H9 (cell line): Measurements from ENCODE around the gene RIMS1. TPM values are rescaled to one million over a fixed set of nuclear protein-coding genes. Genes with fewer than 3 reads are reported as not detected.

Source experiments
- DNase-seq: peaks from one replicate; pipeline ENCODE4 v3.0.0-alpha.2; 2017
- H2AFZ ChIP-seq: one replicate; pipeline ENCODE4 v1.6.1; 2013; ENCODE audit warnings: mild to moderate bottlenecking, low read length, control low read depth, moderate library complexity
- H2AK5ac ChIP-seq: 2 replicates; pipeline ENCODE4 v1.6.1; 2013; ENCODE audit warnings: low read length, control low read depth, mixed read lengths; ENCODE audit not compliant: insufficient read length
- H2BK120ac ChIP-seq: one replicate; pipeline ENCODE4 v1.6.1; 2013; ENCODE audit warnings: low read depth, mild to moderate bottlenecking, low read length, control low read depth, inconsistent platforms; ENCODE audit not compliant: poor library complexity, severe bottlenecking
- H2BK12ac ChIP-seq: 2 replicates; pipeline ENCODE4 v1.6.1; 2013; ENCODE audit warnings: low read length, control low read depth, mixed read lengths, low read depth; ENCODE audit not compliant: insufficient read length
- H2BK15ac ChIP-seq: 2 replicates; pipeline ENCODE4 v1.6.1; 2013; ENCODE audit warnings: low read depth, low read length, control low read depth
- H2BK20ac ChIP-seq: one replicate; pipeline ENCODE4 v1.6.1; 2013; ENCODE audit warnings: low read depth, mild to moderate bottlenecking, low read length, control low read depth, inconsistent platforms; ENCODE audit not compliant: poor library complexity, severe bottlenecking
- H2BK5ac ChIP-seq: 2 replicates; pipeline ENCODE4 v1.6.1; 2013; ENCODE audit warnings: low read length, control low read depth, mixed read lengths; ENCODE audit not compliant: insufficient read length
- H3K14ac ChIP-seq: 2 replicates; pipeline ENCODE4 v1.6.1; 2013; ENCODE audit warnings: low read length, control low read depth; ENCODE audit not compliant: insufficient read depth
- H3K18ac ChIP-seq: 2 replicates; pipeline ENCODE4 v1.6.1; 2013; ENCODE audit warnings: low read depth, mild to moderate bottlenecking, mixed read lengths, low read length, control low read depth; ENCODE audit not compliant: insufficient read length
- H3K23ac ChIP-seq: 2 replicates; pipeline ENCODE4 v1.6.1; 2013; ENCODE audit warnings: low read length, control low read depth, mixed read lengths, low read depth; ENCODE audit not compliant: insufficient read length
- H3K23me2 ChIP-seq: 2 replicates; pipeline ENCODE4 v1.6.1; 2013; ENCODE audit warnings: low read depth, mild to moderate bottlenecking, mixed read lengths, low read length, control low read depth; ENCODE audit not compliant: insufficient read length, poor library complexity, severe bottlenecking
- H3K27ac ChIP-seq: 2 replicates; pipeline ENCODE4 v1.5.1; 2013; ENCODE audit warnings: low read length, control low read depth, mixed read lengths, low read depth; ENCODE audit not compliant: insufficient read length
- H3K27me3 ChIP-seq: 2 replicates; pipeline ENCODE4 v1.6.1; 2013; ENCODE audit warnings: low read length, control low read depth, inconsistent platforms; ENCODE audit not compliant: insufficient read depth
- H3K4ac ChIP-seq: 2 replicates; pipeline ENCODE4 v1.6.1; 2013; ENCODE audit warnings: low read depth, mild to moderate bottlenecking, control low read depth, inconsistent platforms, low read length, moderate library complexity
- H3K4me1 ChIP-seq: 2 replicates; pipeline ENCODE4 v1.6.1; 2013; ENCODE audit warnings: low read length, control low read depth, inconsistent platforms; ENCODE audit not compliant: insufficient read depth
- H3K4me2 ChIP-seq: 2 replicates; pipeline ENCODE4 v1.6.1; 2013; ENCODE audit warnings: low read length, control low read depth, mixed read lengths; ENCODE audit not compliant: insufficient read length, insufficient read depth
- H3K56ac ChIP-seq: 2 replicates; pipeline ENCODE4 v1.6.1; 2013; ENCODE audit warnings: low read depth, mild to moderate bottlenecking, mixed read lengths, low read length, control low read depth; ENCODE audit not compliant: insufficient read length
- H3K79me1 ChIP-seq: 2 replicates; pipeline ENCODE4 v1.6.1; 2013; ENCODE audit warnings: low read depth, mild to moderate bottlenecking, moderate library complexity, low read length, control low read depth, inconsistent platforms; ENCODE audit not compliant: insufficient read depth, poor library complexity, severe bottlenecking
- H3K79me2 ChIP-seq: 2 replicates; pipeline ENCODE4 v1.6.1; 2013; ENCODE audit warnings: low read length, control low read depth, inconsistent platforms; ENCODE audit not compliant: insufficient read depth
- H3K9ac ChIP-seq: 2 replicates; pipeline ENCODE4 v1.6.1; 2013; ENCODE audit warnings: low read length, control low read depth, mixed read lengths; ENCODE audit not compliant: insufficient read length; ENCODE audit errors: extremely low read depth
- H3K9me3 ChIP-seq: one replicate; pipeline ENCODE4 v1.6.1; 2013; ENCODE audit warnings: low read depth, low read length, inconsistent platforms; ENCODE audit not compliant: control insufficient read depth
- H3T11ph ChIP-seq: one replicate; pipeline ENCODE4 v1.6.1; 2013; ENCODE audit warnings: mild to moderate bottlenecking, low read length, control low read depth, inconsistent platforms
- H4K20me1 ChIP-seq: one replicate; pipeline ENCODE4 v1.6.1; 2013; ENCODE audit not compliant: control insufficient read depth, insufficient read length, insufficient read depth
- H4K5ac ChIP-seq: 2 replicates; pipeline ENCODE4 v1.6.1; 2013; ENCODE audit warnings: low read depth, mild to moderate bottlenecking, mixed read lengths, low read length, control low read depth; ENCODE audit not compliant: insufficient read length
- H4K8ac ChIP-seq: replicated peaks from 2 replicates; pipeline ENCODE4 v1.6.1; 2013; ENCODE audit warnings: low read length, control low read depth, mixed read lengths, low read depth; ENCODE audit not compliant: insufficient read length
- H4K91ac ChIP-seq: 2 replicates; pipeline ENCODE4 v1.6.1; 2013; ENCODE audit warnings: low read depth, mild to moderate bottlenecking, moderate library complexity, mixed read lengths, low read length, control low read depth; ENCODE audit not compliant: insufficient read length
- H3K27ac Mint-ChIP-seq, 3 experiments: 2 replicates in 2 of 3; 3 replicates in 1 of 3; pipeline ENCODE4 v1.8.0; 2020 to 2021; ENCODE audit warnings: mixed read lengths in 3 of 3, mild to moderate bottlenecking in 1 of 3, moderate library complexity in 1 of 3
- H3K27me3 Mint-ChIP-seq: 2 replicates; pipeline ENCODE4 v1.8.0; 2021; ENCODE audit warnings: low read depth, mild to moderate bottlenecking, moderate library complexity, mixed read lengths
- H3K36me3 Mint-ChIP-seq, 3 experiments: 2 replicates in 2 of 3; 3 replicates in 1 of 3; pipeline ENCODE4 v1.8.0; 2020 to 2021; ENCODE audit warnings: low read depth in 3 of 3, mixed read lengths in 3 of 3; ENCODE audit not compliant: insufficient read depth in 1 of 3
- H3K4me1 Mint-ChIP-seq, 2 experiments: 2 replicates each; pipeline ENCODE4 v1.8.0; 2020; ENCODE audit warnings: mixed read lengths in 2 of 2
- H3K4me3 Mint-ChIP-seq, 2 experiments: 2 replicates in 1 of 2; 3 replicates in 1 of 2; pipeline ENCODE4 v1.8.0; 2020 to 2021; ENCODE audit warnings: mild to moderate bottlenecking in 2 of 2, mixed read lengths in 2 of 2, moderate library complexity in 1 of 2
- H3K9me3 Mint-ChIP-seq, 2 experiments: 2 replicates in 1 of 2; 3 replicates in 1 of 2; pipeline ENCODE4 v1.8.0; 2020; ENCODE audit warnings: mild to moderate bottlenecking in 2 of 2, mixed read lengths in 2 of 2, moderate library complexity in 1 of 2
- CTCF ChIP-seq: fragments of 200-600 bp; sonication (generic); conservative IDR thresholded peaks from 3 replicates; pipeline ENCODE4 v1.8.0; 2021; ENCODE audit warnings: antibody characterized with exemption, mild to moderate bottlenecking
- total RNA-seq: library from RNA; stranded (reverse); gene quantifications from 2 replicates; pipeline ENCODE4 v1.2.1, GENCODE V29; 2021

The RIMS1 gene
- total RNA-seq, 1 experiment from 2014 or later = 0.83 TPM

GRCh38 chr6:72081871-72082270 is 195.5 kb downstream of the RIMS1 start:
- H3K23me2 ChIP-seq = no peaks in the 10 kb centered on the region
- Mint-ChIP-seq H3K4me1 (peaks cover 15 to 17% of the 10 kb centered on the region in 2 experiments), H3K27me3 (no peaks in the 10 kb centered on the region), H3K9me3 (no peaks in the 10 kb centered on the region), H3K27ac (no peak overlapping the region), H3K4me3 (no peak overlapping the region), H3K36me3 (no peaks in the 10 kb centered on the region)
- no peak overlapping the region for H2AK5ac ChIP-seq
- H3K27ac ChIP-seq = no peak overlapping the region
- no peaks in the 10 kb centered on the region for H3K9me3 ChIP-seq
- no peak overlapping the region for H4K91ac ChIP-seq
- H2BK12ac ChIP-seq = no peak overlapping the region
- no peak overlapping the region for H3K23ac ChIP-seq
- no peak overlapping the region for H2BK120ac ChIP-seq
- no peaks in the 10 kb centered on the region for H3K79me2 ChIP-seq
- no peaks in the 10 kb centered on the region for H3K79me1 ChIP-seq
- H3T11ph ChIP-seq = no peak overlapping the region
- H3K4ac ChIP-seq = no peak overlapping the region
- no peak for DNase-seq
- H2BK5ac ChIP-seq = no peak overlapping the region
- no peak overlapping the region for H2BK20ac ChIP-seq
- H4K5ac ChIP-seq = no peak overlapping the region
- H3K18ac ChIP-seq = no peak overlapping the region
- no peak overlapping the region for H4K8ac ChIP-seq
- no peaks in the 10 kb centered on the region; the same call in 1 of the 2 replicates for H3K4me1 ChIP-seq
- no peaks in the 10 kb centered on the region for H3K27me3 ChIP-seq
- no peak overlapping the region for H3K9ac ChIP-seq
- no peak overlapping the region for H3K4me2 ChIP-seq
- no peak overlapping the region for H3K14ac ChIP-seq
- TF ChIP-seq CTCF = no peak
- H2BK15ac ChIP-seq = no peak overlapping the region
- H4K20me1 ChIP-seq = no peaks in the 10 kb centered on the region
- no peak overlapping the region for H2AFZ ChIP-seq
- no peak overlapping the region for H3K56ac ChIP-seq
